ENCODE data around the gene FADS2. TPM values are rescaled to one million over a fixed set of nuclear protein-coding genes. Genes with fewer than 3 reads are reported as not detected.

The FADS2 gene
- total RNA-seq, 1 experiment from 2014 or later, result 423 TPM

DNA sequence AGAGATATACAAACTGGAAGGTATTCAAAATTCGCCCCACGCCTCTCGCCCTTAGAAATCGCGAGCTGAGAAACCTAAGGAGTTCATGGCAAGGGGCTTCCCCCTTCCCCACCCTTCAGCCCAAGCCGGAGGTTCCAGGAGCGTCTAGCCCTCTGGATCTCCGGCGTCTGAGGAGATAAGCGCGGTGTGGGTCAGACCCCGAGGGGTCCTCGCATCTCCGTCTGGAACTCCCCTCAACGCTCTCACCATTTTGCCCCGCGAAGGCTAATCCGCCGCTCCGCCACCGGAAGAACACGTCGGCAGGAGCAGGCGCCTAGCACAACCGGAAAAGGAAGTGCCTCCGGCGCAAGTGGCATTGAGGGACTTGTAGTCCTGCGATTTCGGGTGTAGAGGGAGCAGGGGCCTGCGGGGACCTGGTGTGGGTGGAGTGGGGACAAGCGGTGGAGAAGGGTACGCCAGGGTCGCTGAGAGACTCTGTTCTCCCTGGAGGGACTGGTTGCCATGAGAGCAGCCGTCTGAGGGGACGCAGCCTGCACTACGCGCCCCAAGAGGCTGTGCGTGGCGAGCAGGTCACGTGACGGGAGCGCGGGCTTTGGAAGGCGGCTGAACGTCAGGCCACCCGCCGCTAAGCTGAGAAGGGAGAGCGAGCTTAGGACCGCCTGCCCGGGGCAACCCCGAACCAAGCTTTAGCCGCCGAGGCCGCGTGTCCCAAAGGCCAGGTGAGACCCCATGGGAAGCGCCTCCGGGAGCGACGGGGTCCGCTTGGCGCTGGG is 35.6 kb upstream of the FADS2 start, which contains the start of the genes FEN1 and TMEM258 (continued):
- peak; percentile 86 for TF ChIP-seq E2F1 (CRISPR knock-in tag; IDR thresholded peaks at IDR 0.05)
- TF ChIP-seq, protein P1, sequence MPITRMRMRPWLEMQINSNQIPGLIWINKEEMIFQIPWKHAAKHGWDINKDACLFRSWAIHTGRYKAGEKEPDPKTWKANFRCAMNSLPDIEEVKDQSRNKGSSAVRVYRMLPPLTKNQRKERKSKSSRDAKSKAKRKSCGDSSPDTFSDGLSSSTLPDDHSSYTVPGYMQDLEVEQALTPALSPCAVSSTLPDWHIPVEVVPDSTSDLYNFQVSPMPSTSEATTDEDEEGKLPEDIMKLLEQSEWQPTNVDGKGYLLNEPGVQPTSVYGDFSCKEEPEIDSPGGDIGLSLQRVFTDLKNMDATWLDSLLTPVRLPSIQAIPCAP (CRISPR knock-in tag; IDR thresholded peaks at IDR 0.05), result 0 out of 2 replicates have a peak, but pooled peaks have one; percentile 14
- peak; percentile 71; the same call in 1 of the 2 replicates for TF ChIP-seq NFE2L1 (CRISPR knock-in tag; IDR thresholded peaks at IDR 0.05)
- 0 out of 2 replicates have a peak, but pooled peaks have one; percentile 13 for TF ChIP-seq SMAD4 (CRISPR knock-in tag; IDR thresholded peaks at IDR 0.05)
- TF ChIP-seq ESRRA (CRISPR knock-in tag; IDR thresholded peaks at IDR 0.05; ENCODE audit: borderline replicate concordance), result no peak
- TF ChIP-seq, protein P2, sequence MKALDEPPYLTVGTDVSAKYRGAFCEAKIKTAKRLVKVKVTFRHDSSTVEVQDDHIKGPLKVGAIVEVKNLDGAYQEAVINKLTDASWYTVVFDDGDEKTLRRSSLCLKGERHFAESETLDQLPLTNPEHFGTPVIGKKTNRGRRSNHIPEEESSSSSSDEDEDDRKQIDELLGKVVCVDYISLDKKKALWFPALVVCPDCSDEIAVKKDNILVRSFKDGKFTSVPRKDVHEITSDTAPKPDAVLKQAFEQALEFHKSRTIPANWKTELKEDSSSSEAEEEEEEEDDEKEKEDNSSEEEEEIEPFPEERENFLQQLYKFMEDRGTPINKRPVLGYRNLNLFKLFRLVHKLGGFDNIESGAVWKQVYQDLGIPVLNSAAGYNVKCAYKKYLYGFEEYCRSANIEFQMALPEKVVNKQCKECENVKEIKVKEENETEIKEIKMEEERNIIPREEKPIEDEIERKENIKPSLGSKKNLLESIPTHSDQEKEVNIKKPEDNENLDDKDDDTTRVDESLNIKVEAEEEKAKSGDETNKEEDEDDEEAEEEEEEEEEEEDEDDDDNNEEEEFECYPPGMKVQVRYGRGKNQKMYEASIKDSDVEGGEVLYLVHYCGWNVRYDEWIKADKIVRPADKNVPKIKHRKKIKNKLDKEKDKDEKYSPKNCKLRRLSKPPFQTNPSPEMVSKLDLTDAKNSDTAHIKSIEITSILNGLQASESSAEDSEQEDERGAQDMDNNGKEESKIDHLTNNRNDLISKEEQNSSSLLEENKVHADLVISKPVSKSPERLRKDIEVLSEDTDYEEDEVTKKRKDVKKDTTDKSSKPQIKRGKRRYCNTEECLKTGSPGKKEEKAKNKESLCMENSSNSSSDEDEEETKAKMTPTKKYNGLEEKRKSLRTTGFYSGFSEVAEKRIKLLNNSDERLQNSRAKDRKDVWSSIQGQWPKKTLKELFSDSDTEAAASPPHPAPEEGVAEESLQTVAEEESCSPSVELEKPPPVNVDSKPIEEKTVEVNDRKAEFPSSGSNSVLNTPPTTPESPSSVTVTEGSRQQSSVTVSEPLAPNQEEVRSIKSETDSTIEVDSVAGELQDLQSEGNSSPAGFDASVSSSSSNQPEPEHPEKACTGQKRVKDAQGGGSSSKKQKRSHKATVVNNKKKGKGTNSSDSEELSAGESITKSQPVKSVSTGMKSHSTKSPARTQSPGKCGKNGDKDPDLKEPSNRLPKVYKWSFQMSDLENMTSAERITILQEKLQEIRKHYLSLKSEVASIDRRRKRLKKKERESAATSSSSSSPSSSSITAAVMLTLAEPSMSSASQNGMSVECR (CRISPR knock-in tag; IDR thresholded peaks at IDR 0.05; ENCODE audit: borderline replicate concordance), result no peak
- no peak for TF ChIP-seq AR (CRISPR knock-in tag; IDR thresholded peaks at IDR 0.05)
- TF ChIP-seq GABPB1 (CRISPR knock-in tag; IDR thresholded peaks at IDR 0.05), result peak; percentile 90
- 0 out of 2 replicates have a peak, but pooled peaks have one; percentile 17 for TF ChIP-seq CREB1 (CRISPR knock-in tag; IDR thresholded peaks at IDR 0.05)
- no peak for TF ChIP-seq ZNF281 (CRISPR knock-in tag; IDR thresholded peaks at IDR 0.05)
- TF ChIP-seq, protein P3, sequence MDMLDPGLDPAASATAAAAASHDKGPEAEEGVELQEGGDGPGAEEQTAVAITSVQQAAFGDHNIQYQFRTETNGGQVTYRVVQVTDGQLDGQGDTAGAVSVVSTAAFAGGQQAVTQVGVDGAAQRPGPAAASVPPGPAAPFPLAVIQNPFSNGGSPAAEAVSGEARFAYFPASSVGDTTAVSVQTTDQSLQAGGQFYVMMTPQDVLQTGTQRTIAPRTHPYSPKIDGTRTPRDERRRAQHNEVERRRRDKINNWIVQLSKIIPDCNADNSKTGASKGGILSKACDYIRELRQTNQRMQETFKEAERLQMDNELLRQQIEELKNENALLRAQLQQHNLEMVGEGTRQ (CRISPR knock-in tag; IDR thresholded peaks at IDR 0.05), result peak; percentile 99
- TF ChIP-seq, protein P4, sequence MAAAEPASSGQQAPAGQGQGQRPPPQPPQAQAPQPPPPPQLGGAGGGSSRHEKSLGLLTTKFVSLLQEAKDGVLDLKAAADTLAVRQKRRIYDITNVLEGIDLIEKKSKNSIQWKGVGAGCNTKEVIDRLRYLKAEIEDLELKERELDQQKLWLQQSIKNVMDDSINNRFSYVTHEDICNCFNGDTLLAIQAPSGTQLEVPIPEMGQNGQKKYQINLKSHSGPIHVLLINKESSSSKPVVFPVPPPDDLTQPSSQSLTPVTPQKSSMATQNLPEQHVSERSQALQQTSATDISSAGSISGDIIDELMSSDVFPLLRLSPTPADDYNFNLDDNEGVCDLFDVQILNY (CRISPR knock-in tag; IDR thresholded peaks at IDR 0.05), result peak; percentile 98

All from WTC11 (cell line).